ENCODE measurements around the gene ZNF496.
"Not testable (repeated sequence)": the region's sequence is repeated elsewhere in the genome, so short reads cannot be mapped to it uniquely, and the experiment has no call there.

ZNF496 gene

DNA sequence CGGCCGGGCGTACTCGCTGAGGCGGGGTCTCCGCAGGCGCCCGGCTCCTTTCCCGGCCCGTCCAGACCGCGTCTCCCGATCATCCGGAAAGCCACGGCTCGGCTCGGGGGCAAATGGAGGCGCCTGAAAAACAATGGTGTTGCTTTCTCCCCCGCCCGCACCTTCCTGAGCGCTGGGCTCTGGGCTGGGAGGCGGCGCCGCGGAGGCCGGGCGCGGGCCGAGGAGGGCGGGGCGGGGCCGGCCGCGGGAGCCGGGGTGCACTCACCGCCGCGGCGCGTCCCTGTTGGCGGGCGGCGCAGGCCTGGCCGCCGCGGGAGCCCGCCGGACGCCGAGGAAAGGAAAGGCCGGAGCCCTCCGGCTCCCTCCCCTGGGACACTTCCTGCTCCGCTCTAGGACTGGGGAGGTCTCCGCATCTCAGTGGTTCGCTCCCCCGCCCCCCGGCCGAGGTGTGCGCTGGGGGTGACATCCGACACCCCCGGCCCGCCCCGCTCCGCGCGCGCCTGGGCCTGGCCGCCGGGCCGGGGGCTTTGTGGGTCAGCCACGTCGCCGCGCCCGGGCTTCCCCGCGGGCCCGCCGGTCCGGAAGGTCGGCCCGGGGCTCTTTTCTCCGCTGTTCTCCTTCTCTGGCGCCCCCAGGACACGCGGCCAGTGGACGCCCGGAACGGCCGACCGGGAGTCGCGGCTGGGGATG is at the start of gene ZNF496:
ZNF496 (minus strand) TSS at position 343 of the 690 bp plus-strand sequence. CDS start 2,289 bp downstream, outside the sequence.
- no peak for DNase-seq (ENCODE audit: low read depth)

DNA sequence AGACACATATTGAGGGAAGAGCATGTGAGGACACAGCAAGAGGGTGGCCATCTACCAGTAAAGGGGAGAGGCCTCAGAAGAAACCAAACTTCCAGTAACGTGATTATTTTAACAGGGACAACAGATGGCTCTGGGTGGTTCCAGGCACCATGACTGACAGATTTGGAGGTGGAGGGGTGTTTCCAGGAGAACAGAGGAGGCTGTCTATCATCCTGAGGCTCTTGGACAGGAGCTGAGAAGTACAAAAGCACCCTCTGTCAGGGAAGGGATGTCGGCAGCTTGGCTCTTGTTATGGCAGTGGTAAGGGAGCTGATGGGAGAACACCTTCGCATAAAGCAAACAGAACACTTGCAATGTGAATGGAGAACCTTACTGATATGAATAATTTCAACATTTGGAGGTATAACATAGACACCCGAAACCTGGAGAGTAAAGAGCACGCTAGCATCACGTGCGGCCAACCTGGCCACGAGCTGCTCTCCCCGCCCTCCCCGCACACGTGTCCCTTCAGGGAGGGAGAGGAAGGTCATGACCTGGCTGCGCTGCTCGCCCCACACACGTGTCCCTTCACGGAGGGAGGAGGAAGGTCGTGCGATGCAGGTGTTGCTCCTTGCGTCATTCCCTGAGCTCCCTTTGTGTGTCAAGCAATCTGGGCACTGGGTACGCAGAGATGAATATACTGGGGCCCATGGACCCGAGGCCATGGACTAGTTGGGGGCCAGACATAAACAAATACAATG is 46.8 kb upstream of the ZNF496 start:
- no peak for DNase-seq (ENCODE audit: low read depth)

- DNase-seq (ENCODE audit: low read depth), result not testable (repeated sequence)
Measured at GRCh38 chr1:247377656-247378055, 46.0 kb upstream of the ZNF496 start.

DNA sequence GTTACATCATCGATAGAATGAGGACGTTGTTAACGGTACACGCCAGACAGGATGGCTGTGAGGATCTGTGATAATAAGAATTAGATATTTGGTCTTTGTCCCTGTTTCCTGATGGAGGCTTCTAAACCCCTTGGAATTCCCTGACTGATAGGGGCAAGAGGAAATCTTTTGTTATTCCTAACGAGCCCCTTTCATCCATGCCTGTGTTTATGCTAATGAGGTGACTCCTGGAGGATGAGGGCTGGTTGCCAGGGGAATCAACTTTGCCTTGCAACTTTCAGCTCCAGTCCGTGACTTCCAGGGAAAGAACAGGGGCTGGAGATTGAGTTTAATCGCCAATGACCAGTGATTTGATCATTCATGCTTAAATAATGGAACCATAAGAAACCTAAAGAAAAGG is 45.0 kb upstream of the ZNF496 start:
- DNase-seq (ENCODE audit: low read depth), result no peak

- DNase-seq (ENCODE audit: low read depth), result no peak
Measured at GRCh38 chr1:247375747-247376146, 44.1 kb upstream of the ZNF496 start.

DNA sequence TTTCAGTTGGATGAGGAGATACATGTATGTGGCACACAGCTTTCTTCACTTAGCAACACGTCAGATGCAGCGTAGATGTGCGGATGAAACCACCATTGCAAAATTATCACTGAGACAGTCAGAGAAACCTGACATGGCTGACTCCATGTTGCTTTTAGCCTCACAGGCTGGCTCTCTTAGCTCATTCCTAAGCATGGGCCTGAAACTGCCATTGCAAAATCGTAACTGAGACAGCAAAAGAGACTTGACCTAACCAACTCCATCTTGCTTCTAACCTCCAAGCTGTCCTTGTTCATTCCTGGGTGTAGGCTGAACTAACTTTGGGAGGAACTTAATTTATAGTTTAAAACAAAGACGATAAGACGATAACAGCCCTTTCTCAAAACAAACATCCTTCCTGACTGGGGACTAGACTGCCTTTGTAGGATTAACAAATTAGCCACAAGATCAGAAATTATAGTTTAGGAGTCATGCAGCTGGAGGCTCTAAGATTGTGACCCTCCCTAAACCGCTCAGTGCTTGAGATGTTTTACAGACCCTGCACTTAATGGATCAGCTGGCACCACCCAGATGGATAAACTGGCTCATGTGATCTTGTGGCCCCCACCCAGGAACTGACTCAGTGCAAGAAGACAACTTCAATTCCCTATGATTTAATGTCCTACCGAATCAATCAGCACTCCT is 43.1 kb upstream of the ZNF496 start:
- not testable (repeated sequence) for DNase-seq (ENCODE audit: low read depth)

DNA sequence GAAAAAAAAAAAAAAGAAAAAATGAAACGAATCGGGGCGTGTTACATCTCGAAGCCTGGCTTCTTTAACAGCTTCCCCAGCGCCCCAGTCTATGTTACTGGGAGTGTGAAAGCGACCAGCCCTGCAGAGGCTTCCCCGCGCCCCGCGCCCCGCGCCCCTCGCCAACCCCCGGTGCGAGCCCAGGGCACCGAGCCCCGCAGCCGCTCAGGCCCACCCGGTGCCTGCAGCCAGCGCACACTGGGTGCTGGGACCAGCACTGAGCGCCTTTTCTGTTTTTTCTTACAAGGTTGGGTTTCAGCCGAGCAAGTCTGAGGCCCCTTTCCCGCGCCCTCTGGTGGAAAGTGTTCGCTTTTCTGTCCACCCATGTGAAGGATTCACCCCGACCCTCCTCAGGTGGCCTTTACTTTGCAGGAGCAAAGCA is 42.1 kb upstream of the ZNF496 start:
- no peak for DNase-seq (ENCODE audit: low read depth)

- DNase-seq (ENCODE audit: low read depth), result no peak
Measured at GRCh38 chr1:247371801-247372259, 40.2 kb upstream of the ZNF496 start.

GRCh38 chr1:247370786-247371732 is 39.4 kb upstream of the ZNF496 start:
- DNase-seq (ENCODE audit: low read depth), result no peak

DNA sequence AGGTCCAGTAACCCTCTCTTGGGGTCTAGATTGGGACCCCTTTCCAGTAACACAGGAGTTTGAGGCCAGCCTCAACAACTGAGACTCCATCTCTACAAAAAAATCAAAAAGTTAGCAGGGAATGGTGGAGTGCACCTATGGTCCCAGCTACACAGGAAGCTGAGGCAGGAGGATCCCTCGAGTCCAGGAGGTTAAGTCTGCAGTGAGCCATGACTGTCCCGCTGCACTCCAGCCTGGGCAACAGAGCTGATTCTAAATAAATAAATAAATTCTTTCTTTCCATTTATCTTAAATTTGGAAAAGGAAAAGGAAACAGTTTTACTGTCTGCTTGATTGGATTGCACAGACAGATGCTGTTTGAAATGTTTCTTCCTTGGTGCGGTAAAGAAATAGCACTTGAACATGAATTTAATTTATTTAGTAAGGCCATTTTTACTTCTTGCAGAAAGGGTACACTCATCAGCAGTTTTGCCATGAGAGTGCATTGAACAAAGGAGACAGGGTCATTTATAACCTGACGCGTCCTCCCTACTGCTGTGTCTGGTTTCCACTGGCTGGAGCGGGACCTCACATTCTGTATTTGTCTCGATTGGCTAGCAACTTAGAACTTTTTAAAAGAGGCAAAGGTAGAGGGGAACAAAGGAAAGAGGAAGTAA is 37.0 kb upstream of the ZNF496 start:
- no peak for DNase-seq (ENCODE audit: low read depth)

DNA sequence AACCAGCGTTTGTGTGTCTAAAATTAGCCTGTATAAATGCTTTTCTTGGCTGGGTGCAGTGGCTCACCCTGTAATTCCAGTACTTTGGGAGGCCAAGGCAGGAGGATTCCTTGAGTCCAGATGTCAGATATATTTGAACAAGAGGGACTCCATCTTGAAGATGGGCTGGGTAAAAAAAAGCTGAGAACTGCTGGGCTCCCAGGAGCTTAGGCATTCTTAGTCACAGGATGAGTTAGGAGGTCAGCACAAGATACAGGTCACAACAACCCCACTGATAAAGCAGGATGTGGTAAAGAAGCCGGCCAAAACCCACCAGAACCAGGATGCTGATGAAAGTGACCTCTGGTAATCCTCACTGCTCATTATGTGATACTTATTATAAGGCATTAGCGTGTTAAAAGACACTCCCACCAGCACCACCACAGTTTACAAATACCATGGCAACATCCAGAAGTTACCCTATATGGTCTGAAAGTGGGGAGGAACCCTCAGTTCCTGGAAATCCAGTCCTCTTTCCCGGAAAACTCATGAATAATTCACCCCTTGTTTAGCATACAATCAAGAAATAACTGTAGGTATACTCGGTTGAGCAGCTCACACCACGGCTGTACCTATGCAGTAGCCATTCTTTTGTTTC is 36.2 kb upstream of the ZNF496 start:
- no peak for DNase-seq (ENCODE audit: low read depth)

- no peak for DNase-seq (ENCODE audit: low read depth)
Measured at GRCh38 chr1:247366926-247367645, 35.4 kb upstream of the ZNF496 start.

GRCh38 chr1:247366345-247366744 is 34.7 kb upstream of the ZNF496 start:
- DNase-seq (ENCODE audit: low read depth), result not testable (repeated sequence)

GRCh38 chr1:247365023-247365422 is 33.4 kb upstream of the ZNF496 start:
- DNase-seq (ENCODE audit: low read depth), result no peak

DNA sequence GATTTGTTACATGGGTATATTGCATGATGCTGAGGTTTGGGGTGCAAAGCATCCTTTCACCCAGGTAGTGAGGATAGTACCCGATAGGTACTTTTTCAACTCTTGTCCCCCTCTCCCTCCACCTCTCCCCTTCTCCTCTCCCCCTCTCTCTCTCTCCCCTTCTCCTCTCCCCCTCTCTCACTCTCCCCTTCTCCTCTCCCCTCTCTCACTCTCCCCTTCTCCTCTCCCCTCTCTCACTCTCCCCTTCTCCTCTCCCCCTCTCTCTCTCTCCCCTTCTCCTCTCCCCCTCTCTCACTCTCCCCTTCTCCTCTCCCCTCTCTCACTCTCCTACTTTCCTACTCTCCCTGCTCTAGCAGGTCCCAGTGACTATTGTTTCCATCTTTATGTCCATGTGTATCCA is 31.3 kb upstream of the ZNF496 start:
- DNase-seq (ENCODE audit: low read depth), result not testable (repeated sequence)

- no peak for DNase-seq (ENCODE audit: low read depth)
Measured at GRCh38 chr1:247362153-247362552, 30.5 kb upstream of the ZNF496 start.

DNA sequence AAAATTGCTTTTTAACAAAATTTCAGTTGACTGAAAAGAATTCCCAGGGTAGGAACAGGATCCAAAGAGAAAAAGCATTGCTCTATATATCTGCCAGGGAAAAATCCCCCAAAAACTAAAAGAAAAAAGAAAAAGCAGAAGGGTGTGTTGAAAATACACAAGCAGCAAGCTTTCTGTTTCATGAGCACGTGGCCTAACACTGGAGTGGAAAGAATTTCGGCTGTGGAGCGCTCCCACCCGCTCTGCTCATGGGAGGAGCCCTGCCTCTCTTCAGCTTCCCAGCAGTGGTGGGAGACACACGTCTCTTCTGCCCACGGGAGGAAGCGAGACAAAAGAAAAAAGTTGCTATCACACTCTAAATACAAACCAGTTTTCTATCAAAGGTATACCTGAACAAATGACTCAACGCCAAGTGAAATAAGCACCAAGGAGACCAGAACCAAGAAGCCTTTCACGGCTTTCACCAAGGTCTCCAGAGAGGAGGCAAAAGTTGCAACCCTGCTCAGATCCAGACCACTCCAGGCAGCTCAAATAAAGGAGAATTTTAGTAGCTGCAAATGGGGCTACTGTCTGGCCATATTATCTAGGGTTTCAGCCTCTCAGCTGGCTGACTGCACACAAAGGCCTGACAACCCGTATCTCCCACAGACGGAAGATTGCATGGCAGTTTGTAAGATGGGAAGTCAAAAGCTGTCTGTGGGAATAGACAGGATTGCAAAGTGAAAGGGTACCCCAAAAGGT is 29.5 kb upstream of the ZNF496 start:
- DNase-seq (ENCODE audit: low read depth), result no peak

DNA sequence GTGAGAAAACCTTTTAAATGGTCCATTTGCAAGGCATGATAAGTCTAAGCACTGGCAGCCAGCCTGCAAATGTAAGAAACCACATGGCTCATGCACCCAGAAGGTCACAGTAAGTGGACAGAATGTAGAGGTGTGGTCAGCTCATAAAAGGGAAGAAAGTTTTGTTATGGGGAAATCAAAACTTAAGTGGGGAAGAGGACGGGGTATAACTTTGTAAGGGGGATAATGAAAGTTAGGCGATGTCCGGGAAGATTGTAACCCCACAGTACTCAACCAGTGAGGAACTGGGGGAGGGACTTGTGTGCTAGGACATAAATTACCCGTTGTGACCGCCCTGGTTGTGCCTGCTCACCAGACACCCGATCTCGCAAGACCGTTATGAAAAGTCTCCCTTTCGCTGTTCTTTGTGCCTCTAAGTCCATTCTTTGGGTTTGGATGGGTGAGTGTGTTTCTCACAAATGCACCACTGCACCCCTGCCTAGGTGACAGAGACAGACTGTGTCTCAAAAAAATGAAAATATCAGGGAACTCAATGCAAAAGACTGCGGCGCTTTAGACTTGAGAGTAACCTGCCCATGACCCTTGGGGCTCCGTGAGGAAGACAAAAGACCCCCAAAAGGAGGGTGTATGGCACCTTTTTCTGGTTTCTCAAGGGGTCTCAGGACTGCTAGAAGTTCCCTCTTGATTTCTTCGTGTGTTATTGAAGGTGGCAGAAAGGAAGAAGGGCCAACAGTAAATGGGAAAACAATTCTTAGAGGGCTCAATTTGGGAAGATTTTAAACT is 28.6 kb upstream of the ZNF496 start:
- no peak for DNase-seq (ENCODE audit: low read depth)
